Renal pelvis (tissue), 4 donors: ENCODE results near the gene KRTAP10-3. TPM values are rescaled to one million over a fixed set of nuclear protein-coding genes. Genes with fewer than 3 reads are reported as not detected.

Experiments
- DNase-seq: peaks from one replicate; pipeline ENCODE4 v3.0.0-alpha.2; 2013
- polyA plus RNA-seq, 3 donors: library from polyadenylated mRNA; unstranded; fragments of 120-200 nt; gene quantifications; one replicate each; pipeline ENCODE4 v1.2.1, GENCODE V29; 2013; ENCODE audit not compliant: insufficient read length in 3 of 3

The KRTAP10-3 gene
- polyA plus RNA-seq, 3 donors: not detected

DNA sequence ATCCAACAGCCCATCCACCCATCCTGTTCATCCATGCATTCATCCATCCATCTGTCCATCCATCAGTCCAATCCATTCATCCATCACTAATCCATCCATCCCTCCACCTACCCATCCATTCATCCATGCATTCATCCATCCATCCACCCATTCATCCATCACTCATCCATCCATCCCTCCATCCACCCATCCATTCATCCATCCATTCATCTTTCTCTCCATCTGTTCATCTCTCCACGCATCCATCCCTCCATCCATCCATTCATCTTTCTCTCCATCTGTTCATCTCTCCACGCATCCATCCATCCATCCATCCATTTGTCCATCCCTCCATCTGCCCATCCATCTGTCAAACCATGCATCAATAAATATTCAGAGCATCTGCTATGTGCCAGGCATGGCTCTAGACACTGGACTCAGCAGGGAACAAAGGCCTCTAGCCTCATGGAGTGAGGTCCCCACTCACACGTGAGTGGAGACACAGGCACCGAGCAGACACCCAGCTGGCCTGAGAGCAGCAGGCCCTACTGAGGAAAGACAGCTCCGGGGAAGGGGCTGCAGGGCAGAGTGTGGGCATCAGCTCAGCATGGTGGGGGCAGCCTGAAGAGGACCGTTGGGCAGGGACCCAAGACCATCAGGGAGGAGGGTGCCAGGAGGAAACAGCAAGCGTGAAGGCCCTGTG is 28.2 kb downstream of the KRTAP10-3 start:
- no peak for DNase-seq

DNA sequence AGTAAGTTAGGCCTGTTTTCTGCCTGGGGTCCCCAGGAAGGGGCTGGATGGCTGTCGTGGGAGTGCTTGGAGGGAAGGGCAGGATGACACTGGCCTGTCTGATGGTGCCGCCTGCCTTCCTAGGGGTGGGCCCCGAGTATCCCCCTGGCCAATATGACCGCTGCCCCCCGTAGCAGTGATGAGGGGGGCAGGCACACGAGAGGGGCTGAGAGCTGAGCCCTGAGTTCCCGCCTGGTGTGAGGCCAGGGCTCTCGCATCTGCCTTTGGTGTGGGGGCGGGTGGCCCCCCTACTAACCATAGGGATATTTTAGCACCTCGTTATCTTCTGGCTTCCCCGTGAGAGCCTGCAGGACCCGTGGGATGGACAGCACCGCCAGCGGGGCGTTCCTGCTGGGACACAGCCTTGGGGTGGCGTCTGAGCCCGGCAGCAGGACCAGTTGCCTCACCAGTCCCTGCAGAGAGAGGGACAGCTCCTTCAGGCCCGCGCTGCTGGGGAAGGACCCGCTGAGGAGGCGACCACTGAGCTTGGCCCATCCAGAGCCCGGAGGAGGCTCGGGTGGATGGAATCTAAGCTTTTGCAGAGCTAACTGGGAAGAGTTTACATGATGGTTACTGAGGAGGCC is 29.0 kb downstream of the KRTAP10-3 start:
- no peak for DNase-seq

DNA sequence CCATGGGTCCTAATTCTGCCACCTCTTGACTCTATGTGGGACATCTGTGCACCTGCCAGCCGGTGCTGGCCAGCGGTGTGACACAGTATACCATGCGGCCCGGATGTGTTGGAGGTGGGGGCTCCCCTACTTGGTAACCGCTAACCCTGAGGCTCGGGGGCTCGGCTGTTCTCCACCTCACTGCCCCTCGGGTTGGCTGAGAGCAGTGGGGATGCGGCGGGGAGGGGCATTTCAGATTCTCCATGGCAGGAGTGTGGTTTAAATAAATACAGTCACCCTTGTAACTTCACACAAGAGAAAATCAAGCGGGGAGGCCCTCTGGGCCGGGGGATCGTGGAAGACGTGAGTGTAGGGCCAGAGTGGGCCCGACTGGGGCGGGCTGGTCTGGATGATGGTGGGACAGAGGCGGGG is 29.6 kb downstream of the KRTAP10-3 start:
- no peak for DNase-seq

DNA sequence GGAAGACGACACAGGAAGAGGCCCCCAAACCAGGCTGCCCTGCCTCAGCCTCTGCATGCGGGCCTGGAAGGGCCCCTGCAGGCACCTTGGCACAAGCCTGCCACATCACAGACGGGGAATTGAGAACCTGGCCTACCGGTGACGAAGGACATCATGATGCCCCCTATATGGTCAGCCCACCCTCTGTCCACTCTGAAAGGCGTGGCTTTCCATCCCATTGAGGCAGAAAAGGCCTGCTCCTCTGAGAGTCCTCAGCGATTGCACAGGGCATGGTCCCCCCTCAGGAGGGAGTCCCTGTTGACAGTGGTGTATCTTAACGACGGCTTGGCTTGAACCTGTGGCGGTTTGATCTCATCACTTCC is 30.0 kb downstream of the KRTAP10-3 start:
- no peak for DNase-seq

DNA sequence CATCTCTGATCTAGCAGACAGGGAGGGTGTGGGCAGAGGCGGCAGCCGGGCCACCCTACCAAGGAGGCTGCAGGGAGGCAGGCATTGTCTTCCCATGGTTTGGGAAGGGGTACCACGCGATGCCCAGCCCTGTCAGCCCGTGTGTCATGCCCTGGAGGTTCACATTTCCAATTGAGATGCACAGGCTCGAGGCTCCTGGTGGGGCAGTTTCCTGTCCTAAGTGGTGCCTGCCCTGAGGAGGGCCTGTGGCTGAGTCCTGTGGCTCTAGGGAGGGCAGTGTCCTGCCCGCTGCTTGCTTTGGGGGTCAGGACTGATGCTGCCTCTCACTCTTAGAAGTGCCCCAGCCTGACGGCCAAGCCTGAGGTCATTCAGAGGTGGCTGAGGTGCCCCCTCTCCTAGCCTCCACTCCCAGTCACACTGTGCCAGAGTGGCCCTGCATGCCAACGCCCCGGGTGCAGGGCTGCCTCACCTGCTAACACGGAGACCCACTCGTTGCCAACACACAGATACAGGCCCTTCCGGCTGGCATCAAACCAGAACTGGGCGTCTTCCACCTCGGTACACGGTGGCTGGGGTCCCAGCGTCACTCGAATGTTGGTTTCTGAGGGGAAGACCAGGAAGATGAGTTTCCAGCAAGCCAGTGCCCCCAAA is 30.5 kb downstream of the KRTAP10-3 start:
- no peak for DNase-seq

DNA sequence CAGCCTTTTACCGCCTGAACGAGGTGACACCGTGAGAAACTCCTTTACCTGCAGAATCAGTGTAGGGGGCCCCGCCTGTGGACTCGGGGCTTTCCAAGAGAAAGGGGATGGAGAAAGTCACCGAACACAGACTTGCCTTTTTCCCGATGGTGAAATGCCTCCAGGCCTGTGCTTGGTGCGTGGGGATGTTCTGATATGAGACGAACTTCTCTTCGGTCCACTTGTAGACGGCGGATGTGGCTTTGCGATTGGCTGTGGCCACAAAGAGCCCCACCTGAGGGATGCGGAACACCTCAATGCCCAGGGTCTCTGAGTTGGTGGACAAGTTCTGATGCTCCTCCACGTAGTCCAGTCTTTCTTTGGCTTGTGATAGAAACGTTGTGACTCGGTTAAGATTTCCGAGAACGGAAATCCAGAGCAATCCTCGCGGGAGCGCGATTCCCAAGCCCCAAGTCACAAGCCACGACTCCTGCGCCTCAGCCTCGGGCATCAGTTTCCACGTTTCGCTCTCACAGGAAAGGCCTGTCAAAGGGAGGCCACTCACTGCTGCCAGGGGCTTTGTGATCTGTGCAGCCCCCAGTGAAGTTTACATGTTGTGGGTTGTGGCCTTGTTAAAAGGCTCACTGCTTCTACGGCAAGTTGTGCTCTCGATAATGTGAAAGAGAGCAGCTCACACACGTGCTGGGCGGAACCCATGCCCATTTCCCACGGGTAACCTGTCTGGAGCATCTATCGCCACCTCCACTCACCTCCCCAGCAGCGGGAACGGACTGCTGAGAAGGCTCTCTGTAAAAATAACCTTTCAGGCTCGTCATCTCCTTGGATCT is 31.2 kb downstream of the KRTAP10-3 start:
- DNase-seq: no peak

DNA sequence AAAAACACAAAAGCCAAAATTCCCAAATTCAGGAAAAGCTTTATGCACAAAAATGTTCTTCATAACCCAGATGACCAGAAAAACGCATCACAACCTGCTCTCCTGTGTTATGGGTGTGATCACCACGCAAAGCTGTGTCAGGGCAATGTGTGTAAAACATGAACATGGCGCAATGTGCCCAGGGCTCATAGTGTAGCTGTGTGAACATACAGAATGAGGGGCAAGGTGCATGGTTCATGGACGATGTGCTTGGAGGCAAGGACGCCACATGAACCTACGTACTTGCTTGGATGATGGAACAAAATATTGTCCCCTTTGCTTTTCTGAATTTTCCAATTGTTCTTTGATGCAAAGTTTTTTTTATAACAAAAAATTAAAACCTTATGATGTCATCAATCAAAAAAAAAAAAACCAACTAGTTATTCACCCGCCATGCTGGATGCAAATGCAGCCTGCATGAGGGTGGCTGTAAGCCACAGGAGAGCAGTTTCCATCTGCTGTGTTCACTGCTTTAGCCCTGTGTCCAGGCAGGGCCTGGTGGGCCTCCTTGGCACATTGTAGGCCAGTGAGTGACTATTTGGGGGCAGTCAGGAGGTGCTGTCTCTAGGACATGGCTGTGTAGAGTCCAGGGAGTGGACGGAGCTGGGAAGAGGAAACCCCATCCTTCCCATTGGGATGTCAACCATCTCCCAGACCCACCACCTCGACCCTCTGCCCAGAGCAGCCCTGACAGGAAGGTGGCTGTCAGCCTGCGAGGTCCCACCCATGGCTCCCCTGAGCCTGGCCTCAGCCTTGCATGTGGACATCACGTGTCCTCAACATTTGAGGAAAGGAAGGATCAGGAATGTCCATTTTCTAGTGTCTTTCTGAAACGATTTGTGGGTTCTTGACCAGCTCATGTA is 32.2 kb downstream of the KRTAP10-3 start:
- no peak for DNase-seq

DNA sequence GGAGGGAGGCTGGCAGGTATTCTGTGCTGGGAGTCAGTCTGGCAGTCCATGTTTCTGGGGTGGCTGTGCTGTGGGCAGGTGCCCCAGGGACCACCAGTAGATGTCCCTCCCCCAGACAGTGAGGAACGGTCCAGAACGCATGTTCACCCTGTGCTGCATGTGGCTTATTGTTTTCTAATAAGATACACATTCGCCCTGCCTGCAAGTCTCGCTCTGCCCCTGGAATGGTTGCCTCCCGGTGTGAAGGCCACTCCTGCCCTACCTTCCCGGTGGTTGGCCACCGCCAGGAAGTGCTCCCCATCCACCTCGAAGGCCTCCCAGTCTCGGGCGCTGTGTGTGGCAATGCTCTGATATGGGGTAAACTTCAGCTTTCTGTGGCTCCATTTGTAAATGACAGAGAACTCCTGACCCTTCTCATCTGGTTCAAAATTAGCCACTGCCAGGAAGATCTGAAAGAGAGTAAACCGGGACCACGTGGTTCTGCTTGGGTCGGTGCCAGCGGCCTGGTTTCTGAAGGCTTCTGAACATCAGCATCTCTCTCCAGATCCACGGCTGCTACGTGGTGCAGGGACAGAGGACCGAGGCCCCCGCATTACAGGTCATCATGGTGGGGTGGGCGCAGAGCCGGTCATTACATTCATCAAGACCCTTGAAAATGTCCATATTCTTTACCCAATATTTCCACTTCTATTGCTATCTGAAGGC is 33.1 kb downstream of the KRTAP10-3 start:
- no peak for DNase-seq

DNA sequence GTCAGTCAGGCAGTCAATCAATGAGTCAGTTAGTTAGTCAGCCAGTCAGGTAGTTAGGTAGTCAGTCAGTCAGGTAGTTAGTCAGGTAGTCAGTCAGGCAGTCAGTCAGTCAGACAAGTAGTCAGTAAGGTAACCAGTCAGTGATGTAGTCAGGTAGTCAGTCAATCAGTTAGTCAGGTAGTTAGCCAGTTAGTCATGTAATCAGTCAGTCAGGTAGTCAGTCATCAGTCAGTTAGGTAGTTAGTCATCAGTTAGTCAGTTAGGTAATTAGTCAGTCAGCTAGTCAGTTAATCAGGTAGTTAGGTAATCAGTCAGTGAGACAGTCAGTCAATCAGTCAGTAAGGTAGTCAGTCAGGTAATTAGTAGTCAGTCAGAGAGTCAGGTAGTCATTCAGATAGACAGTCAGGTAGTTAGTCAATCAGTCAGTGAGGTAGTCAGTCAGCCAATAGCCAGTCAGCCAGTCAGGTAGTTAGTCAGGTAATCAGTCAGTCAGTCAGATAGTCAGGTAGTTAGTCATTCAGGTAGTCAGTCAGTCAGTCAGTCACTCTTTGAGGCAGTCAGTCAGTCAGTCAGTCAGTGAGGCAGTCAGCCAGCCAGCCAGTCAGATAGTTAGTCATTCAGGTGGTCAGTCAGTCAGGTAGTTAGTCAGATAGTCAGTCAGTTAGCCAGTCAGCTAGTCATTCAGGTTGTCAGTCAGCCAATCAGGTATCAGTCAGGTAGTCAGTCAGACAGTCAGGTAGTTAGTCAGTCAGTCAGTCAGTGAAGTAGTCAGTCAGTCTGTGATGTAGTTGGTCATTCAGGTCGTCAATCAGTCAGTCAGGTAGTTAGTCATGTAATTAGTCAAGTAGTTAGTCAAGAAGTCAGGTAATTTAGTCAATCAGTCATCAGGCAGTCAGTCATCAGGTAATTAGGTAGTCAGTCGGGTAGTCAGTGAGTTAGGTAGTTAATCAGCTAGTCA is 33.9 kb downstream of the KRTAP10-3 start:
- DNase-seq: no peak

DNA sequence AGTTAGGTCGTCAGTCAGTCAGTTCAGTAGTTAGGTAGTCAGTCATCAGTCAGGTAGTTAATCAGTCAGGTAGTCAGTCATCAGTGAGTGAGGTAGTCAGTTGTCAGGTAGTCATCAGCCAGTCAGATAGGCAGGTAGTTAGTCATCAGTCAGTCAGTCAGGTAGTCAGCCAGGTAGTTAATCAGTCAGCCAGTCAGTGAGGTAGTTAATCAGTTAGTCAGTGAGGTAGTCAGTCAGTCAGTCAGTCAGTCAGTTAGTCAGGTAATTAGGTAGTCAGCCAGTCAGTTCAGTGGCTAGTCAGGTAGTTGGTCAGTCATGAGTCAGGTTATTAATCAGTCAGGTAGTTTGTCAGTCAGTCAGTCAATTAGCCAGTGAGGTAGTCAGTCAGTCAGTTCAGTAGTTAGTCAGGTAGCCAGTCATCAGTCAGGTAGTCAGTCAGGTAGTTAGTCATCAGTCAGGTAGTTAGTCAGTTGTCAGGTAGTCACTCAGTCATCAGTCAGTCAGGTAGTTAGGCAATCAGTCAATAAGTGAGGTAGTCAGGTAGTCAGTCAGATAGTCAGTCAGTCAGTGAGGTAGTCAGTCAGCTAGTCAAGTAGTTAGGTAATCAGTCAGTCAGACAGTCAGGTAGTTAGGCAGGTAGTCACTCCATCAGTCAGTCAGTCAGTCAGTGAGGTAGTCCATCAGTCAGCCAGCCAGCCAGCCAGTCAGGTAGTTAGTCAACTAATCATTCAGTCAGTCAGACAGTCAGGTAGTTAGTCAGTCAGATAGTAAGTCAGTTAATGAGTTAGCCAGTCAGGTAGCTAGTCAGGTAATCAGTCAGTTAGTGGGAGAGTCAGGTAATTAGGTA is 34.8 kb downstream of the KRTAP10-3 start:
- DNase-seq: no peak

DNA sequence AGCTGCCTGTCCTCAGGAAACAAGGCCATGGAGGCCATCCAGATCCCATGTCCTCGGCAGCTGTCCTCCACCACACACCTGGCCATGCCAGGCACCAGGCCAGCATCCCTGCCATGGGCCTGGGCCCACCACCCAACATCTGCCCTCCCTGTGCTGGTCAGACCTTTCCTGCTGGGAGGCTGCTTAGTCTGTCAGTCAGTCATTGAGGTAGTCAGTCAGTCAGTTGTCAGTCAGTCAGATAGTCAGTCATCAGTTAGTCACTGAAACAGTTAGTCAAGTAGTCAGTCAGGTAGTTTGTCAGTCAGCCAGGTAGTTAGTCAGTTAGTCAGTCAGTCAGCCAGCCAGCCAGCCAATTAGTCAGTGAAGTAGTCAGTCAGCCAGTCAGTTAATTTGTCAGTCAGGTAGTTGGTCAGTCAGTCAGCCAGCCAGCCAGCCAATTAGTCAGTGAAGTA is 35.8 kb downstream of the KRTAP10-3 start:
- no peak for DNase-seq

DNA sequence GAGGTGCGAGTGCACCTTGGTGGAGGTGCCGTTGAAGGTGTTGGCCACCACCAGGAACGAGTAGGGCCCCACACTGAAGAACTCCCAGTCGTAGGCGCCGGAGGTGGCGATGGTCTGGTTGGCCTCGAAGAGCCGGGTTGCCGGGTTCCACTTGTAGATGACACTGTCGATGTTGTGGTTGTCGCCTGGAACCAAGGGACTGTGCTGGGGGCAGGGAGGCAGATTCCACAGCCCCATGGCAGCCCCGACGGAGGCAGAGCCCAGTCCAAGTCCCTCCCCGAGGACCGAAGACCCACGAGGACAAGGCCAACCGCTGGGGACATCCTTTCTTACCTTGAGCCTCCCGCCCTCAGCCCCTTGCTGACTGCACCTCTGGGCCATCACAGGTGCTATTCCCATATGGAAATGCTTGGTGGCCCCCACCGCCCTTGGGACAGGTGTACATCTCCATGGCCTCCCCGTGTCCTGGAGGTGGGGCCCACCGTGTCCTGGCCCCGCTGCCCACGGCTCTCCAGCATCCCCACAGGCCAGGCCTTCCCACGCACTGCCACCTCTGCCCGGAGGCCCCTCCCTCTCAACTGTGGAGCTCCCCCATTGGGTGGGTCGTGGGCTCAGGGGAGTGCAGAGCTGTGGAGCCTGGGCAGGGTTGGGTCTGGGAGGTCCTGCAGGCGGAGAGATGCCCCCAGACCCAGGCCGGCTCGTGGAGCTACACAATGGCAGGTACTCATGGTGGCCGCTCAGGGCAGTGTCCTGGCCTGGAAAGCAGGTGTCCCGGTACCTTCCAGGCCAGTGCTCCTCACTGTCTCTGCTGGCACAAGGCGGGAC is 36.5 kb downstream of the KRTAP10-3 start:
- no peak for DNase-seq

DNA sequence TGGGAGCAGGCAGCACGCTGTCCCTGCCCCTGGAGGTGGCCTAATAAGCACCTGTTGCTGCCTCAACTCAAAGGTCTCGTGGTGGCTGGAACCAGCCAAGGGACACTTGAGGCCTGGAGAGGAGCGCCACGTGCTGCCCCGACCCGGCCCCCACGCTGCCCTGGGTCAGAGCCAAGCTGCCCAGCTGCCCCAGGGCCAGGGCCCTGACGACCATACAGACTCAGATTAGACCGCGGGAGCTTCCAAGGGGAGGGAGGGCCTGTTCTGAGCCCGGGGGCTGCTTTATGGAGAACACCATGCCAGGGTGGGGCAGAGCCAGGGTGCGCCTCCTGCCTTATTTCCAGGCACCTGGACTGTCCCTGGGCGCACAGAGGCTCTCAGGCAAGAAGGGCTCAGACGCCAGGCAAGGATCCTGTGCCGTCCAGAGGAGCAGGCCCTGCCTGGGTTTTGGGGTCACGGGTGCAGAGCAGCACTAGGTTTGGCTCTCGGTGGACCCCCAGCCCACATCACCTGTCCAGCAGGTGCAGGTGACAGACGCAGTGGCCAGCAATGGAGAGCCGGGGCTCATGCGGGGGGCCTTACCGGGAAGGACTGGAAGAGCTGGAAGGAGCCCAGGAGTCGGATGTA is 37.2 kb downstream of the KRTAP10-3 start:
- DNase-seq: no peak

DNA sequence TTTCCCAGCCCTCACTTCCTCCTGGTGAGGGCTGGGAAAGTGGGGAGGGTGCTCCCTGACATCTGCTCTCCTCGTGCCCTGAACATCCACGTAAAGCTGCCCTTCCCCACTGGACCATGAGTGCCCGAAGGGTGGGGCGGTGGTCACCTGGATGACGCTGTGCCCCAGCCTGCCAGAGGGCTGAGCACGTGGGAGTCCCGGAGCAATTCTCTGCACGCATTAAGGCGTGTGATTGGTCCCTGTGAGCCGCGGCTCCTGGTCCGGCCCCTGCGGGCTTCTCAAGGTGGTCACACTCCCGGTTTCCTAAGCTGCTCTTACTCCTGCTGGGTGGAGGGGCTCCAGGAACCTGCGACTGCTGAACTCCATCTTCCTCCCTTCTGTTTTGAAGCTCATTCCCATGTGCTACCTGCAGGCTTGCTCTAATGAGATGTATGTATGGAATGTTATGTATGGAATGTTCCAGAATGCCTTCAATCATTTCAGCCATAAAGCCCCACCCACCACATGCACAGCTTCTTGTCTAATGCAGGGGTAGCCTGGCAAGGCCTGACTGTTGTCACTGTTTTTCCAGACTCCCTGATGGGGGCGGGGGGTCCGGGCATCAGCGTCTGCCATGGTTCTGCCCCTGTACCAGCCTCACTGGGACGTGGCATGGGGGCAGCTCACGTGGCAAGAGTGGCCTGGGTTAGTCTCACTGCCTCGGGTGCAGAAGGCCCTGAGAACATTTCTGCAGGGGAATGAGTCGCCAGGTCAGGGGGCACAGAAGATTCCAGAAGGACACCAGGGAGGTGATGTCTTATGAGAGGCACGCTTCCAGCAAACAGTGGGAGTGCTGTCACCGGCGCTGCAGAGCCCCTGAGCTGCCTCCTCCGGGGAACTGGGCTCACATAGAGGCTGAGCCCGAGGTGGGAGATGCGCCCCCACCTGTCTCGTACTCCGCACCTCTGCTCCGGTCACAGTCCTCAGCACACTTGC is 38.0 kb downstream of the KRTAP10-3 start:
- DNase-seq: no peak
